GOT3 (cell line): ENCODE results near the gene IL32.

Experiments used
- DNase-seq: peaks from one replicate; lab custom pipeline; 2025; ENCODE audit warnings: mixed read lengths; lab: John Stamatoyannopoulos, UW

The IL32 gene, protein sequence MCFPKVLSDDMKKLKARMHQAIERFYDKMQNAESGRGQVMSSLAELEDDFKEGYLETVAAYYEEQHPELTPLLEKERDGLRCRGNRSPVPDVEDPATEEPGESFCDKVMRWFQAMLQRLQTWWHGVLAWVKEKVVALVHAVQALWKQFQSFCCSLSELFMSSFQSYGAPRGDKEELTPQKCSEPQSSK

DNA sequence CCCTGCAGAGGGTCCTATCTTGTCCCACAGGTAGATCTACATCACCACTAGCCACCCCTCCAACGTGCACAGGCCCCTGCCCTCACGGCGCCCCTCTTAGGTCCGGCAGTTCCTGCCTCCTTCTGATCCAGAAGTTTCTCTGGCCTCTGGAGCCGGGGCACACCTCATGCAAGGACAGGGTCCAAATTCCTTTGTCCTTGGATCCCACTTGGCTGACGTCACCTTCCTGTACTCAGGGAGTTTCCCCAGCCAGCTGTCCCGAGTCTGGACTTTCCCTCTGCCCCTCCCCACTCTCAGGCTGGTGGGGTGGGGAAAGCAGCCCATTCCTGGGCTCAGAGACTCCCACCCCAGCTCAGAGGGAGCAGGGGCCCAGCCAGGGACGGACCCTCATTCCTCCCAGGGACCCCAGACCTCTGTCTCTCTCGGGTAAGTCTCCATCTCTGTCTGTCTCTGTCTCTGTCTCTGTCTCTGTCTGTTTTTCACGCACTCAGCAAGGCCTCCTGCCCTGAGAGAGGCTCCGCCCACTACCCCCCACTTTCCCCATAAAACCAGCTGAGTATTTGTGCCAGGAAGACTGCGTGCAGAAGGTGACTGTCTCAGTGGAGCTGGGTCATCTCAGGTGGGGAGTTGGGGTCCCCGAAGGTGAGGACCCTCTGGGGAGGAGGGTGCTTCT is at the start of gene IL32:
Gene IL32 (plus strand): TSS at position 572 of the 673 bp plus-strand sequence. CDS start 172 bp downstream, outside the sequence.
- DNase-seq: no peak

GRCh38 chr16:3015865-3016521 is 49.4 kb upstream of the IL32 start:
- DNase-seq: no peak

GRCh38 chr16:3017344-3017743 is 48.1 kb upstream of the IL32 start:
- DNase-seq: no peak

- no peak for DNase-seq
These were observed 47.5 kb upstream of the IL32 start, which contains the start of gene CLDN6 for GRCh38 chr16:3017794-3018506. Gene CLDN6 (minus strand): TSS chr16:3018183. CDS start chr16:3016021, 2,162 bp downstream.

DNA sequence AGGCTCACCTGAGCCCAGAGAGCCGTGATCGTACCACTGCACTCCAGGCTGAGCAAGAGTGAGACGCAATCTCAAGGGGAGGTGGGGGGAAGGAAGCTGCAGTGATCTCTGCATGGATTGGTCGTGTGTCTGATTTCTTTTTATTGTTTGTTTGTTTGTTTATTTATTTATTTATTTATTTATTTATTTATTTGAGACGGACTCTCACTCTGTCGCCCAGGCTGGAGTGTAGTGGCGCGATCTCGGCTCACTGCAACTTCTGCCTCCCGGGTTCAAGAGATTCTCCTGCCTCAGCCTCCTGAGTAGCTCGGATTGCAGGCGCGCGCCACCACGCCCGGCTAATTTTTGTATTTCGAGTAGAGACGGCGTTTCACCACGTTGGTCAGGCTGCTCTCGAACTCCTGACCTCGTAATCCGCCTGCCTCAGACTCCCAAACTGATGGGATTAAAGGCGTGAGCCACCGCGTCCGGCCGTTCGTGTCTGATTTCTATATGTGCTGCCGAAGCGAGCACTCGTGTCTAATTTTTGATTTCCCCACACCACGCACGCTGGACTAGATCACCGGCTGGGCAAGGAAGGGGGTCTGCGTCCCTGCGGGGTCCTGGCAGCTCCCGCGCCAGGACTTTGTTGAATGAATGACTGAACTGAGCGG is 45.7 kb upstream of the IL32 start:
- DNase-seq: no peak

- DNase-seq: peak; percentile 65
These were observed 45.2 kb upstream of the IL32 start, which contains the start of gene TNFRSF12A for GRCh38 chr16:3020247-3020603. Gene TNFRSF12A (plus strand): TSS chr16:3020368. CDS start chr16:3020398, 30 bp downstream.

DNA sequence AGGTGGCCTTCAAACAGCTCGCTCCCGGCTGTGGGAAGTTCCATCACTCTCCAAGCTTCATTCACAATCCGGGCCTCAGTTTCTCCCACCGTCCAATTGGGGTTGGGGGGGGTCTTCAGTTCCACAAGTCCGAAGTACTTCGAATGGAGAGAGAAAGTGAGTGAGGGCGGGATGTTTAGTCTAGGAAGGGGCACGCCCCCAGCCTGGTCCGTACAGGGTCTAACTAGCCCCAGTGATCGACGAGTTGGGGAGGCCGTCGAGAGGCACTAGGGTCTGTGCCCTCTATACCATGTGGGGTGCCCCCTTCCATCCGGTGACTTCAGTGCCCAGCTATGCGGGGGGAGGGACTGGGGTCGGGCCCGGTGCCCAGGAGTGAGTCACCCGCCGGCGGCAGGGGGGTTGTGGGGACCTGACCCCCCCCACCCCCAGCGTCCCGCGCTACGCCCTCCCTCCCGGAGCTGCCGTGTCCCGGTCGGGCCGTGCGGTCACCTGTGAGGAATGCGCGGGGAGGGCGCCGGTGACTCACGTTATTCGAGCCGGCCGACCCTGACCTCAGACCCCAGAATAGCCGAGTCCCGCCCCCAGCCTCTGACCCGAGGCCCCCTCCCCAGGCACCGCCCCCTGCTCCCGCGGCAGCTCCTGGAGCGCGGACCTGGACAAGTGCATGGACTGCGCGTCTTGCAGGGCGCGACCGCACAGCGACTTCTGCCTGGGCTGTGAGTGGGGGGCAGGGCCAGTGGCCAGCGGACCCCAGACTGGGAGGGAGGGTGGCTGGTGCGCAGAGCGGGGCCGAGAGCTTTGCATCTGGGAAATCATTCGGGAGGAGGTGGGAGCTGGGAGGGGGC is 44.6 kb upstream of the IL32 start:
- peak; percentile 61 for DNase-seq

GRCh38 chr16:3021449-3022207 is 43.8 kb upstream of the IL32 start:
- peak; percentile 64 for DNase-seq

- DNase-seq: peak; percentile 64
These were observed 43.2 kb upstream of the IL32 start for GRCh38 chr16:3022208-3022683.

GRCh38 chr16:3022684-3023414 is 42.6 kb upstream of the IL32 start:
- DNase-seq: peak; percentile 61

DNA sequence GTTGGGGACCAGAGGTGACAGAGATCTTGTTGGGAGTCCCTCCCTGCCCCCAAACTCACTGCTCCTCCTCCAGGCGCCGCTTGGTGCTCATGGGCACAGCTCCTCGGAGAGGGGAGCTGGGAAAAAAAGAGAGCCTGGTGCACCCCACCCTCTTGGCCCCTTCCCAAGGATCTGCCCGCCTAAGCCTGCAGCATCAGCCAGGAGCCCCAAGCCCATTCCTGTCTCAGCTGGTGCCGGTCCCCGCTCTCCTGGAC is 42.1 kb upstream of the IL32 start:
- DNase-seq: peak; percentile 86

DNA sequence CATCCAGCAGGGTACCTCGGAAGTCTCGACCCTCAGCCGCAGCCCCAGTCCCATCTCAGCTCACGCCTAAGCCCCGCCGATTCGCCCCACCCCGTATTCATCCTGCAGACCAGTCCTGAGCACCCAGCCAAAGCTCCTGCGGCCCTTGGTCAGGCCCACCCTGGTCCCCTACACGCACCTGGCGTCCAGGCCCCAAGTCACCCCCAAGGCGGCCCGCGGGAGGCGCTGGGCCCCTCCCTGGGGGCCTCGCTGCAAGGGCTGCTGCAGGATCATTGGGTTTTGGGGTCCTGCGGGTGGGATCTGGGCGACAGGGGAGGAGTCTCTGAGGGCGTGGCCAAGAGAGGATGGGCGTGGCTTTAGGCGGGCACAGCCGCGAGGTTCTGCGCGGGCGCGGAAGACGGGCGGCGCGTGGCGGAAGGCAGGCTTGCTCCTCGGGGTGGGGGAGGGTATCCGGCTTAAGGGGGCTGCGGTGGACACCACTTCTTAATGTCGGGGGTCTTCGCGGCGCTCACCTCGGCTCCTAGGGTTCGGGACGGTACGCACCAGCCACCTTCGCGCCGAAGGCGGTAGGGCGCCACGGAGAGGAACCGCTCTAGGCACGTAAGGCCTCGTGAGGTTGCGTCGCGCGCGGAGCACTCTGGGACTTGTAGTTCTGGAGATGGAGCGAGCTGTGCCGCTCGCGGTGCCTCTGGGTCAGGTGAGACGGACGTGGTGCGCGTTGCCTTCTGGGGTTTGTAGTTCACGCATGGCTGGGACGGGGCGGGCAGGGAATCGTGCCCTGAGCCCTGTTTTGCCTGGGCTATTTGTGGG is 41.6 kb upstream of the IL32 start, which contains the start of the genes HCFC1R1 and THOC6:
Gene HCFC1R1 (minus strand): TSS at position 274 of the 810 bp plus-strand sequence. CDS start 1 bp downstream, at position 273.
Gene THOC6 (plus strand): TSS at position 367 of the 810 bp plus-strand sequence. CDS start 292 bp downstream, at position 659.
- DNase-seq: peak; percentile 86

GRCh38 chr16:3025032-3026002 is 40.1 kb upstream of the IL32 start:
- no peak for DNase-seq

- no peak for DNase-seq
These were observed 39.4 kb upstream of the IL32 start for GRCh38 chr16:3026003-3026378.

DNA sequence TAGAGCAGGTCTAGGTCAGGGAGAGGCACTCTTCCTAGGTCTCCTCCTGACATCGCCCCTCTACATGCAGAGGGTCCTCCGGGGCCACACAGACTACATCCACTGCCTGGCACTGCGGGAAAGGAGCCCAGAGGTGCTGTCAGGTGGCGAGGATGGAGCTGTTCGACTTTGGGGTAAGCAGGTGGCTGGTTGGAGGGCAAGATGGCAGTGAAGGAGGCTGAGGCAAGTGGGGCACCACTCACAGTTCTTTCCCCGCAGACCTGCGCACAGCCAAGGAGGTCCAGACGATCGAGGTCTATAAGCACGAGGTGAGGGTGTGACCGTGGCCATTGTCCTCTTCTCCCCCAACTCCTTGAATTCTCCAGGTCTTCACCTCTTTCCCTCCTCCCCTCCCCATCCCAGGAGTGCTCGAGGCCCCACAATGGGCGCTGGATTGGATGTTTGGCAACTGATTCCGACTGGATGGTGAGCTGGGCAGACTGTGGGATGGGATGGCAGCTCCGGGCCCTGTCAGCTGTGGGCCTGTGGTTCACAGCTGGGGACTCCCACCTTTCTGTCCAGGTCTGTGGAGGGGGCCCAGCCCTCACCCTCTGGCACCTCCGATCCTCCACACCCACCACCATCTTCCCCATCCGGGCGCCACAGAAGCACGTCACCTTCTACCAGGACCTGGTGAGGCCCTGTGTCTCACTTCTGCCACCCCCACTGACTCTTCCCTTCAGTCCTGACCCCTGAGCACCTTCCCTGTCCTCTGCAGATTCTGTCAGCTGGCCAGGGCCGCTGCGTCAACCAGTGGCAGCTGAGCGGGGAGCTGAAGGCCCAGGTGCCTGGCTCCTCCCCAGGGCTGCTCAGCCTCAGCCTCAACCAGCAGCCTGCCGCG is 38.6 kb upstream of the IL32 start:
- no peak for DNase-seq

- DNase-seq: no peak
These were observed 38.0 kb upstream of the IL32 start for GRCh38 chr16:3027489-3027795.
